ENCODE results near the gene GABBR1. TPM values are rescaled to one million over a fixed set of nuclear protein-coding genes. Genes with fewer than 3 reads are reported as not detected.

Gene GABBR1
- total and polyA plus RNA-seq, 2 of the 13 experiments (the other 11 are each of a cell fraction or from before 2014, with no cell fraction given): 0.07 to 0.37 TPM

DNA sequence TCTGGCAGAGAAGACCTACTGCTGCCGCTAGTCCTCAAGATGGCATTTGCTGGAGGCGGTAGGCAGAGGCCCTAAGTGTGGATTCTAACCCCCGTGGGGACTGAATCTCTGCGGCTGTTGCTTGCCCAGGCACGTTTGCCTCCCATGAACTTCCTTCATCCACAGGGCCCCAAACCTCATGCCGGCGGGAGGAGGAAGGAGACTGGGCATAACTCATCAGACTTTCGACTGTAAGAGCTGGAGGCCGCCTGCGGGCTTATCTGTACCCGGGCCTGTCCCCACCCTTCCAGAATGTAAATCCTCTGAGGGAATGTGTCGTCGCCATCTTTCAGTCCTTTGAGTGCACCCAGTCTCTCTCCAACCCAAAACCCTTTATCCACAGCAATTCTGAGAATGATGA lies 47.0 kb upstream of the GABBR1 start:
- no peak for DNase-seq (ENCODE audit: low spot score)
- Histone ChIP-seq H2AFZ (ENCODE audit: low read length) (no peak overlapping the region), H3K79me2 (ENCODE audit: insufficient read depth, low read length) (no peaks in the 10 kb centered on the region), H3K4me2 (ENCODE audit: low read depth, low read length) (no peak overlapping the region), H4K20me1 (ENCODE audit: insufficient read depth, low read length) (no peaks in the 10 kb centered on the region), H3K4me1 (ENCODE audit: insufficient read depth, low read length) (no peaks in the 10 kb centered on the region), H3K36me3 (replicated peaks in 1 of 2; ENCODE audit: control insufficient read depth in 1 of 2, insufficient read depth in 2 of 2, low read length in 2 of 2) (no peaks in the 10 kb centered on the region), H3K4me3 (replicated peaks in 1 of 3; ENCODE audit: insufficient read depth in 1 of 3, low read depth in 2 of 3, low read length in 3 of 3) (no peak overlapping the region), H3K27me3 (ENCODE audit: control insufficient read depth in 1 of 2, insufficient read depth in 2 of 2, low read length in 2 of 2) (0 out of 5 replicates have a peak, but pooled peaks cover 0 to 2% of the 10 kb centered on the region in 2 experiments), H3K27ac (ENCODE audit: extremely low read length, insufficient read depth, low read length) (no peak overlapping the region), H3K9me3 (ENCODE audit: low read length) (no peaks in the 10 kb centered on the region), H3K9ac (ENCODE audit: insufficient read depth, low read depth, low read length) (no peak overlapping the region)
- CTCF ChIA-PET (ENCODE audit: low intra/inter-chr PET ratio, low total read pairs): no interaction called here
- BruUV-seq (replicated peaks): no TSS peak
- no peak for ATAC-seq
- 73% methylated on average over 11 of the region's 13 CpGs for WGBS (ENCODE audit: low lambda C conversion rate)
- POLR2A ChIA-PET: no interaction called here
- intact Hi-C loops (cut with micrococcal nuclease; ENCODE audit: unreplicated experiment): no loop called here
- TF ChIP-seq ZNF253 (CRISPR knock-in tag; IDR thresholded peaks at IDR 0.05; ENCODE audit: borderline replicate concordance) (no peak), ETV6 (CRISPR knock-in tag; conservative IDR thresholded peaks at IDR 0.05) (no peak), SMAD9 (CRISPR knock-in tag; IDR thresholded peaks at IDR 0.05) (no peak), CCDC6 (CRISPR knock-in tag; IDR thresholded peaks at IDR 0.05) (no peak)
- TF ChIP-seq, protein P1, sequence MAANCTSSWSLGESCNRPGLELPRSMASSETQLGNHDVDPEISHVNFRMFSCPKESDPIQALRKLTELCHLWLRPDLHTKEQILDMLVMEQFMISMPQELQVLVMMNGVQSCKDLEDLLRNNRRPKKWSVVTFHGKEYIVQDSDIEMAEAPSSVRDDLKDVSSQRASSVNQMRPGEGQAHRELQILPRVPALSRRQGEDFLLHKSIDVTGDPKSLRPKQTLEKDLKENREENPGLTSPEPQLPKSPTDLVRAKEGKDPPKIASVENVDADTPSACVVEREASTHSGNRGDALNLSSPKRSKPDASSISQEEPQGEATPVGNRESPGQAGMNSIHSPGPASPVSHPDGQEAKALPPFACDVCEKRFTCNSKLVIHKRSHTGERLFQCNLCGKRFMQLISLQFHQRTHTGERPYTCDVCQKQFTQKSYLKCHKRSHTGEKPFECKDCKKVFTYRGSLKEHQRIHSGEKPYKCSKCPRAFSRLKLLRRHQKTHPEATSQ (CRISPR knock-in tag; IDR thresholded peaks at IDR 0.05; ENCODE audit: borderline replicate concordance): no peak
- in situ Hi-C loops (cut with HindIII; ENCODE audit: extremely low pct_ligation_motif_present, low pct_unique_long_range_greater_than_20kb): no loop called here
- no peak for FAIRE-seq

DNA sequence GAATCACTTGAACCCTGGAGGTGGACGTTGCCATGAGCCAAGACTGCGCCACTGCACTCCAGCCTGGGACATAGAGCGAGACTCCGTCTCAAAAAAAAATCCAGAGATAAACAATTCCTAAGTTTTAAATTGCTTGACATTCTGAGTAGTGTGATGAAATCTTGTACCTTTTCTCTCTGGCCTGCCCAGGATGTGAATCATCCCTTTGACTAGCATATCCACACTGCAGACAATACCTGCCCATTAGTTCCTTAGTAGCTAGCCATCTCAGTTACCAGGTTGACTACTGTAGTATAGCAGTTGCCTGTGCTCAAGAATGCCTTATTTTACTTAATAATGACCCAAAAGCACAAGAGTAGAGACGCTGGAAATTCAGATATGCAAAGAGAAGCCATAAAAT lies 45.1 kb upstream of the GABBR1 start:
- ATAC-seq (no peak), DNase-seq (ENCODE audit: low spot score) (no peak), FAIRE-seq (no peak)
- no TSS peak for BruUV-seq (replicated peaks)
- no peaks in the 10 kb centered on the region for H3K9me3 ChIP-seq (ENCODE audit: low read length)
- no peak overlapping the region for H3K4me2 ChIP-seq (ENCODE audit: low read depth, low read length)
- no peaks in the 10 kb centered on the region for H3K36me3 ChIP-seq (replicated peaks in 1 of 2; ENCODE audit: control insufficient read depth in 1 of 2, insufficient read depth in 2 of 2, low read length in 2 of 2)
- H3K27ac ChIP-seq (ENCODE audit: extremely low read length, insufficient read depth, low read length): no peak overlapping the region
- no peaks in the 10 kb centered on the region for H3K79me2 ChIP-seq (ENCODE audit: insufficient read depth, low read length)
- no peak overlapping the region for H2AFZ ChIP-seq (ENCODE audit: low read length)
- POLR2A ChIA-PET: no interaction called here
- no peak overlapping the region for H3K4me3 ChIP-seq (replicated peaks in 1 of 3; ENCODE audit: insufficient read depth in 1 of 3, low read depth in 2 of 3, low read length in 3 of 3)
- WGBS (ENCODE audit: low lambda C conversion rate): 34% methylated on average over 5 of the region's 5 CpGs
- H3K27me3 ChIP-seq (ENCODE audit: control insufficient read depth in 1 of 2, insufficient read depth in 2 of 2, low read length in 2 of 2): 0 out of 5 replicates have a peak, but pooled peaks cover 0 to 2% of the 10 kb centered on the region in 2 experiments
- no peak overlapping the region for H3K9ac ChIP-seq (ENCODE audit: insufficient read depth, low read depth, low read length)
- intact Hi-C loops (cut with micrococcal nuclease; ENCODE audit: unreplicated experiment): no loop called here
- no peaks in the 10 kb centered on the region for H3K4me1 ChIP-seq (ENCODE audit: insufficient read depth, low read length)
- H4K20me1 ChIP-seq (ENCODE audit: insufficient read depth, low read length): no peaks in the 10 kb centered on the region
- in situ Hi-C loops (cut with HindIII; ENCODE audit: extremely low pct_ligation_motif_present, low pct_unique_long_range_greater_than_20kb): no loop called here
- CTCF ChIA-PET (ENCODE audit: low intra/inter-chr PET ratio, low total read pairs): no interaction called here
- TF ChIP-seq ZNF431 (CRISPR knock-in tag; IDR thresholded peaks at IDR 0.05; ENCODE audit: borderline replicate concordance, low read depth): no peak
- TF ChIP-seq ZNF781 (CRISPR knock-in tag; IDR thresholded peaks at IDR 0.05; ENCODE audit: borderline replicate concordance, not compliant biosample characterization): no peak
- TF ChIP-seq, protein P2, sequence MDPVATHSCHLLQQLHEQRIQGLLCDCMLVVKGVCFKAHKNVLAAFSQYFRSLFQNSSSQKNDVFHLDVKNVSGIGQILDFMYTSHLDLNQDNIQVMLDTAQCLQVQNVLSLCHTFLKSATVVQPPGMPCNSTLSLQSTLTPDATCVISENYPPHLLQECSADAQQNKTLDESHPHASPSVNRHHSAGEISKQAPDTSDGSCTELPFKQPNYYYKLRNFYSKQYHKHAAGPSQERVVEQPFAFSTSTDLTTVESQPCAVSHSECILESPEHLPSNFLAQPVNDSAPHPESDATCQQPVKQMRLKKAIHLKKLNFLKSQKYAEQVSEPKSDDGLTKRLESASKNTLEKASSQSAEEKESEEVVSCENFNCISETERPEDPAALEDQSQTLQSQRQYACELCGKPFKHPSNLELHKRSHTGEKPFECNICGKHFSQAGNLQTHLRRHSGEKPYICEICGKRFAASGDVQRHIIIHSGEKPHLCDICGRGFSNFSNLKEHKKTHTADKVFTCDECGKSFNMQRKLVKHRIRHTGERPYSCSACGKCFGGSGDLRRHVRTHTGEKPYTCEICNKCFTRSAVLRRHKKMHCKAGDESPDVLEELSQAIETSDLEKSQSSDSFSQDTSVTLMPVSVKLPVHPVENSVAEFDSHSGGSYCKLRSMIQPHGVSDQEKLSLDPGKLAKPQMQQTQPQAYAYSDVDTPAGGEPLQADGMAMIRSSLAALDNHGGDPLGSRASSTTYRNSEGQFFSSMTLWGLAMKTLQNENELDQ (CRISPR knock-in tag; IDR thresholded peaks at IDR 0.05; ENCODE audit: borderline replicate concordance): no peak
- no peak for TF ChIP-seq ZNF737 (CRISPR knock-in tag; IDR thresholded peaks at IDR 0.05; ENCODE audit: borderline replicate concordance)
- no peak for TF ChIP-seq ZNF180 (CRISPR knock-in tag; IDR thresholded peaks at IDR 0.05; ENCODE audit: borderline replicate concordance, low read depth)
- TF ChIP-seq SYNCRIP (IDR thresholded peaks at IDR 0.05; ENCODE audit: insufficient read depth, low read depth, low read length): no peak
- TF ChIP-seq ZNF713 (CRISPR knock-in tag; IDR thresholded peaks at IDR 0.05): no peak
- no peak for TF ChIP-seq ZNF367 (CRISPR knock-in tag; IDR thresholded peaks at IDR 0.05; ENCODE audit: borderline replicate concordance)
